GM23248 (cell line): Measurements from ENCODE around the gene TLCD3A. TPM values are rescaled to one million over a fixed set of nuclear protein-coding genes. Genes with fewer than 3 reads are reported as not detected.

Experiments
- DNase-seq: peaks from one replicate; pipeline ENCODE4 v3.0.0-alpha.2; 2015
- H2AFZ ChIP-seq: fragments of 200-600 bp; sonication (generic); 2 replicates; pipeline ENCODE4 v1.6.1; 2016; ENCODE audit warnings: antibody characterized with exemption
- H3F3A ChIP-seq: fragments of 200-600 bp; sonication (generic); 2 replicates; pipeline ENCODE4 v1.6.1; 2016; ENCODE audit warnings: mild to moderate bottlenecking, antibody characterized with exemption, mixed run types; ENCODE audit not compliant: insufficient read depth
- H3K27ac ChIP-seq: fragments of 200-600 bp; sonication (generic); 2 replicates; pipeline ENCODE4 v1.5.1; 2016; ENCODE audit warnings: mild to moderate bottlenecking
- H3K27me3 ChIP-seq: fragments of 200-600 bp; sonication (generic); replicated peaks from 2 replicates; pipeline ENCODE4 v1.6.1; 2016; ENCODE audit warnings: mild to moderate bottlenecking; ENCODE audit not compliant: insufficient read depth
- H3K36me3 ChIP-seq: fragments of 200-600 bp; sonication (generic); 2 replicates; pipeline ENCODE4 v1.6.1; 2016; ENCODE audit warnings: low read depth, mild to moderate bottlenecking
- H3K4me1 ChIP-seq: fragments of 200-600 bp; sonication (generic); 2 replicates; pipeline ENCODE4 v1.6.1; 2016; ENCODE audit warnings: mild to moderate bottlenecking; ENCODE audit not compliant: insufficient read depth
- H3K4me2 ChIP-seq: fragments of 200-600 bp; sonication (generic); one replicate; pipeline ENCODE4 v1.6.1; 2016; ENCODE audit warnings: mild to moderate bottlenecking; ENCODE audit not compliant: unreplicated experiment
- H3K4me3 ChIP-seq: fragments of 200-600 bp; sonication (generic); 2 replicates; pipeline ENCODE4 v1.5.1; 2016; ENCODE audit warnings: mild to moderate bottlenecking
- H3K79me2 ChIP-seq: fragments of 200-600 bp; sonication (generic); 2 replicates; pipeline ENCODE4 v1.6.1; 2016; ENCODE audit warnings: mild to moderate bottlenecking; ENCODE audit not compliant: insufficient read depth
- H3K9ac ChIP-seq: fragments of 200-600 bp; sonication (generic); 2 replicates; pipeline ENCODE4 v1.6.1; 2016; ENCODE audit warnings: mild to moderate bottlenecking
- H3K9me2 ChIP-seq: fragments of 200-600 bp; sonication (generic); 2 replicates; pipeline ENCODE4 v1.6.1; 2016; ENCODE audit warnings: mixed run types, mild to moderate bottlenecking, moderate library complexity; ENCODE audit not compliant: insufficient read depth
- H3K9me3 ChIP-seq: fragments of 200-600 bp; sonication (generic); one replicate; pipeline ENCODE4 v1.6.1; 2017; ENCODE audit warnings: low read depth
- H4K20me1 ChIP-seq: fragments of 200-600 bp; sonication (generic); 2 replicates; pipeline ENCODE4 v1.6.0; 2016; ENCODE audit not compliant: insufficient read depth
- EZH2 ChIP-seq: fragments of 200-600 bp; sonication (generic); IDR thresholded peaks from 2 replicates; pipeline ENCODE4 v1.6.1; 2018; ENCODE audit warnings: antibody characterized with exemption, mild to moderate bottlenecking; ENCODE audit not compliant: insufficient read depth, poor library complexity, severe bottlenecking
- EZH2phosphoT487 ChIP-seq: fragments of 200-600 bp; sonication (generic); IDR thresholded peaks from 2 replicates; pipeline ENCODE4 v1.6.1; 2018; ENCODE audit warnings: antibody characterized with exemption, moderate library complexity, mild to moderate bottlenecking, low read depth; ENCODE audit not compliant: insufficient read depth
- WGBS, 2 experiments: methylation state at CpG; one replicate each; pipeline ENCODE4 v1.1.6; 2015 to 2017; ENCODE audit warnings: low lambda C conversion rate in 2 of 2, low coverage in 1 of 2; ENCODE audit errors: missing lambda C conversion rate in 2 of 2; 5-methylcytosine and 5-hydroxymethylcytosine counted together
- in situ Hi-C: fragments of 300-500 bp; cut with MboI; formaldehyde crosslinking; loops from 2 replicates; pipeline ENCODE4 v1.15.0; 2020
- polyA plus RNA-seq: library from polyadenylated mRNA; unstranded; fragments of >200 nt; fragmentation: Nextera tagmentation; extraction: Ambion mirVana; gene quantifications from 2 replicates; pipeline ENCODE4 v1.2.1, GENCODE V29; 2016
- total RNA-seq: library from RNA; depleted of rRNA; stranded (reverse); fragments of >200 nt; shearing (Covaris generic); gene quantifications from 2 replicates; pipeline ENCODE4 v1.2.3, GENCODE V29; 2014

Gene TLCD3A
- total and polyA plus RNA-seq, 2 experiments from 2014 or later = 42.2 to 56.4 TPM

GRCh38 chr17:759964-760363 lies 27.6 kb downstream of the TLCD3A start:
- Histone ChIP-seq H3K4me1 (no peaks in the 10 kb centered on the region), H3K27me3 (no peaks in the 10 kb centered on the region), H3K36me3 (peaks cover 26% of the 10 kb centered on the region; the same call in 1 of the 2 replicates), H3K9me2 (no peaks in the 10 kb centered on the region), H3K9me3 (no peaks in the 10 kb centered on the region), H3K4me2 (no peak overlapping the region), H3K79me2 (no peaks in the 10 kb centered on the region), H3K4me3 (no peak overlapping the region), H3F3A (peaks cover 1% of the 10 kb centered on the region; the same call in 1 of the 2 replicates), H3K27ac (no peak overlapping the region), H2AFZ (no peak overlapping the region), H4K20me1 (no peaks in the 10 kb centered on the region), H3K9ac (no peak overlapping the region)
- 95 to 99% methylated on average over 5 of the region's 5 CpGs for WGBS, 2 experiments
- TF ChIP-seq EZH2phosphoT487 (no peak), EZH2 (no peak)
- no peak for DNase-seq
- in situ Hi-C loops = no loop called here

- peaks cover 26% of the 10 kb centered on the region; the same call in 1 of the 2 replicates for H3K36me3 ChIP-seq
- no peaks in the 10 kb centered on the region for H4K20me1 ChIP-seq
- no peaks in the 10 kb centered on the region for H3K27me3 ChIP-seq
- in situ Hi-C loops = no loop called here
- H2AFZ ChIP-seq = no peak overlapping the region
- H3K9me2 ChIP-seq = no peaks in the 10 kb centered on the region
- no peaks in the 10 kb centered on the region for H3K9me3 ChIP-seq
- WGBS, 2 experiments = 90 to 94% methylated on average over 9 of the region's 9 CpGs
- H3K4me3 ChIP-seq = no peak overlapping the region
- no peak overlapping the region for H3K4me2 ChIP-seq
- H3K27ac ChIP-seq = no peak overlapping the region
- H3K4me1 ChIP-seq = no peaks in the 10 kb centered on the region
- no peak overlapping the region for H3K9ac ChIP-seq
- TF ChIP-seq EZH2phosphoT487 = no peak
- no peak for TF ChIP-seq EZH2
- DNase-seq = no peak
- H3F3A ChIP-seq = no peaks in the 10 kb centered on the region
- H3K79me2 ChIP-seq = no peaks in the 10 kb centered on the region
Observed at GRCh38 chr17:760371-760770, 28.0 kb downstream of the TLCD3A start.

- H4K20me1 ChIP-seq = no peaks in the 10 kb centered on the region
- H3K4me2 ChIP-seq = no peak overlapping the region
- no peaks in the 10 kb centered on the region for H3K9me3 ChIP-seq
- no peak overlapping the region for H3K27ac ChIP-seq
- in situ Hi-C loops = no loop called here
- no peak for DNase-seq
- H3F3A ChIP-seq = no peaks in the 10 kb centered on the region
- peaks cover 40% of the 10 kb centered on the region for H3K36me3 ChIP-seq
- no peaks in the 10 kb centered on the region for H3K9me2 ChIP-seq
- no peaks in the 10 kb centered on the region for H3K79me2 ChIP-seq
- TF ChIP-seq EZH2phosphoT487 (no peak), EZH2 (no peak)
- no peaks in the 10 kb centered on the region for H3K4me1 ChIP-seq
- 71 to 73% methylated on average over 3 of the region's 3 CpGs for WGBS, 2 experiments
- H3K9ac ChIP-seq = no peak overlapping the region
- no peaks in the 10 kb centered on the region for H3K27me3 ChIP-seq
- H2AFZ ChIP-seq = no peak overlapping the region
- no peak overlapping the region for H3K4me3 ChIP-seq
Observed at GRCh38 chr17:767076-767475, 34.7 kb downstream of the TLCD3A start.

GRCh38 chr17:773016-773415 lies 40.6 kb downstream of the TLCD3A start:
- Histone ChIP-seq H3K4me2 (no peak overlapping the region), H3K9me2 (no peaks in the 10 kb centered on the region), H3K27me3 (no peaks in the 10 kb centered on the region), H3K79me2 (peaks cover 5% of the 10 kb centered on the region; the same call in 1 of the 2 replicates), H3K36me3 (peaks cover 47% of the 10 kb centered on the region), H3K4me1 (no peaks in the 10 kb centered on the region), H4K20me1 (no peaks in the 10 kb centered on the region), H3K9ac (no peak overlapping the region), H3K27ac (no peak overlapping the region), H3F3A (no peaks in the 10 kb centered on the region), H2AFZ (no peak overlapping the region), H3K4me3 (no peak overlapping the region), H3K9me3 (no peaks in the 10 kb centered on the region)
- 98% methylated on average over 5 of the region's 5 CpGs for WGBS, 2 experiments
- in situ Hi-C loops = no loop called here
- DNase-seq = no peak
- TF ChIP-seq EZH2phosphoT487 (no peak), EZH2 (no peak)
